Upper lobe of left lung (tissue), 6 donors: ENCODE results near the gene AHCYL2. TPM values are rescaled to one million over a fixed set of nuclear protein-coding genes. Genes with fewer than 3 reads are reported as not detected.

Experiments used
- ATAC-seq, 2 donors: fragments of 200-7000 bp; cut with Tn5 transposase; one replicate each; pipeline ENCODE4 v1.9.1; 2022; ENCODE audit warnings: mild to moderate bottlenecking in 2 of 2, moderate library complexity in 2 of 2; ENCODE audit not compliant: low FRiP score in 2 of 2
- DNase-seq, 2 donors: peaks; one replicate each; pipeline ENCODE4 v3.0.0-alpha.2; 2019 to 2020
- H3K27ac ChIP-seq, 4 donors: fragments of 200-600 bp; sonication (generic); one replicate each; pipeline ENCODE4 v1.5.1; 2016 to 2019
- H3K27me3 ChIP-seq, 4 donors: fragments of 200-600 bp; sonication (generic); one replicate each; pipeline ENCODE4 v1.5.1; 2017 to 2019
- H3K36me3 ChIP-seq, 4 donors: fragments of 200-600 bp; sonication (generic); one replicate each; pipeline ENCODE4 v1.5.1; 2016 to 2019
- H3K4me1 ChIP-seq, 4 donors: fragments of 200-600 bp; sonication (generic); one replicate each; pipeline ENCODE4 v1.5.1; 2018 to 2019
- H3K4me3 ChIP-seq, 4 donors: fragments of 200-600 bp; sonication (generic); one replicate each; pipeline ENCODE4 v1.5.1; 2017 to 2019; ENCODE audit warnings: mild to moderate bottlenecking in 2 of 4, moderate library complexity in 1 of 4
- H3K9me3 ChIP-seq, 4 donors: fragments of 200-600 bp; sonication (generic); one replicate each; pipeline ENCODE4 v1.5.1; 2018 to 2019
- CTCF ChIP-seq, 6 experiments: fragments of 450-650 bp in 4 of 6; fragments of 200-600 bp in 2 of 6; sonication (generic) in 2 of 6; IDR thresholded peaks; one replicate each; pipeline ENCODE4 v1.5.1; 2016 to 2019; ENCODE audit warnings: antibody characterized with exemption in 6 of 6
- EP300 ChIP-seq, 4 donors: sonication (generic); formaldehyde crosslinking; IDR thresholded peaks; one replicate each; pipeline ENCODE4 v1.5.1; 2017; ENCODE audit warnings: antibody characterized with exemption in 4 of 4, control low read depth in 2 of 4
- POLR2A ChIP-seq, 4 donors: fragments of 450-650 bp; IDR thresholded peaks; one replicate each; pipeline ENCODE4 v1.5.1; 2016 to 2017; ENCODE audit warnings: antibody characterized with exemption in 4 of 4, mild to moderate bottlenecking in 2 of 4
- POLR2AphosphoS5 ChIP-seq, 2 donors: sonication (generic); formaldehyde crosslinking; IDR thresholded peaks; one replicate each; pipeline ENCODE4 v1.5.1; 2017; ENCODE audit warnings: antibody characterized with exemption in 2 of 2
- WGBS, 2 donors: methylation state at CpG; one replicate each; pipeline ENCODE4 v1.1.5; 2017 to 2018; 5-methylcytosine and 5-hydroxymethylcytosine counted together
- total RNA-seq, 6 donors: library from RNA; depleted of rRNA in 4 of 6; stranded (reverse); fragments of >200 nt in 4 of 6; gene quantifications; one replicate each; pipeline versions ENCODE4 v1.1.0 to v1.2.1, GENCODE V29; 2016 to 2021
- donor health status: DM: no; HTN: no; CAD: no; lungs with moderate emphysema.
- donor health status: DM: no; HTN: yes; CAD: no; lungs with severe emphysema.

The AHCYL2 gene
- total RNA-seq, 6 donors from 2014 or later, result 41.9 to 197 (median 110) TPM

GRCh38 chr7:129277629-129278028 is 52.8 kb downstream of the AHCYL2 start:
- 58 to 61% methylated on average over 7 of the region's 7 CpGs for WGBS, 2 donors
- peaks cover 0 to 6% (median 0%) of the 10 kb centered on the region in 4 donors for H3K36me3 ChIP-seq
- DNase-seq (no peak), ATAC-seq (no peak)
- no peaks in the 10 kb centered on the region for H3K27me3 ChIP-seq
- H3K4me1 ChIP-seq, result no peaks in the 10 kb centered on the region
- H3K27ac ChIP-seq, result no peak overlapping the region
- no peak overlapping the region for H3K4me3 ChIP-seq
- peaks cover 0 to 6% (median 0%) of the 10 kb centered on the region in 4 donors for H3K9me3 ChIP-seq
- TF ChIP-seq EP300 (IDR thresholded peaks at IDR 0.05), result no peak
- TF ChIP-seq POLR2A (IDR thresholded peaks at IDR 0.05), result no peak
- no peak for TF ChIP-seq POLR2AphosphoS5 (IDR thresholded peaks at IDR 0.05)
- no peak for TF ChIP-seq CTCF (IDR thresholded peaks at IDR 0.05)

GRCh38 chr7:129278688-129279087 is 53.9 kb downstream of the AHCYL2 start:
- Histone ChIP-seq H3K4me3 (no peak overlapping the region), H3K27me3 (no peaks in the 10 kb centered on the region), H3K4me1 (no peaks in the 10 kb centered on the region), H3K27ac (no peak overlapping the region), H3K36me3 (peaks cover 0 to 6% (median 0%) of the 10 kb centered on the region in 4 donors), H3K9me3 (peaks cover 0 to 4% (median 0%) of the 10 kb centered on the region in 4 donors)
- 91 to 99% methylated on average over 2 of the region's 2 CpGs for WGBS, 2 donors
- DNase-seq, result no peak
- no peak for ATAC-seq
- TF ChIP-seq CTCF (IDR thresholded peaks at IDR 0.05) (no peak), EP300 (IDR thresholded peaks at IDR 0.05) (no peak)

DNA sequence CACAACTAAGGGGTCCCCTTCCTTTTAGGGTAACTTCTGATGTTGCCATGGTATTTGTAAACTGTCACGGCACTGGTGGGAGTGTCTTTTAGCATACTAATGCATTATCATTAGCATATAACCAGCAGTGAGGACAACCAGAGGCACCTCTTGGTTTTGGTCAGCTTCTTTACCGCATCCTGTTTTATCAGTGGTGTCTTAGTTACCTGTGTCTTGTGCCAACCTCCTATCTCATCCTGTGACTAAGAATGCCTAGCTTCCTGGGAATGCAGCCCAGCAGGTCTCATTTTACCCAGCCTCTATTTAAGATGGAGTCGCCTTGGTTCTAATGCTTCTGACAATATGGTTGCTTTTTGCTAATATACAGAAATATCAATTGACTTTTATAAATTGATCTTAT is 54.9 kb downstream of the AHCYL2 start:
- Histone ChIP-seq H3K9me3 (no peaks in the 10 kb centered on the region), H3K27me3 (no peaks in the 10 kb centered on the region), H3K4me1 (no peaks in the 10 kb centered on the region), H3K27ac (no peak overlapping the region), H3K4me3 (no peak overlapping the region), H3K36me3 (peaks cover 0 to under 1% (median 0%) of the 10 kb centered on the region in 4 donors)
- no peak for TF ChIP-seq POLR2AphosphoS5 (IDR thresholded peaks at IDR 0.05)
- TF ChIP-seq CTCF (IDR thresholded peaks at IDR 0.05), result no peak
- TF ChIP-seq EP300 (IDR thresholded peaks at IDR 0.05), result no peak
- TF ChIP-seq POLR2A (IDR thresholded peaks at IDR 0.05), result no peak
- ATAC-seq (no peak), DNase-seq (no peak)
- 96 to 100% methylated on average over 3 of the region's 3 CpGs for WGBS, 2 donors

GRCh38 chr7:129281163-129281562 is 56.3 kb downstream of the AHCYL2 start:
- H3K9me3 ChIP-seq, result no peaks in the 10 kb centered on the region
- no peaks in the 10 kb centered on the region for H3K4me1 ChIP-seq
- 82 to 100% methylated on average over 1 of the region's 1 CpG for WGBS, 2 donors
- no peak overlapping the region for H3K27ac ChIP-seq
- ATAC-seq (no peak), DNase-seq (no peak)
- TF ChIP-seq POLR2AphosphoS5 (IDR thresholded peaks at IDR 0.05) (no peak), POLR2A (IDR thresholded peaks at IDR 0.05) (no peak), EP300 (IDR thresholded peaks at IDR 0.05) (no peak), CTCF (IDR thresholded peaks at IDR 0.05) (no peak)
- no peaks in the 10 kb centered on the region for H3K27me3 ChIP-seq
- H3K36me3 ChIP-seq, result no peaks in the 10 kb centered on the region
- H3K4me3 ChIP-seq, result no peak overlapping the region

GRCh38 chr7:129282865-129283264 is 58.0 kb downstream of the AHCYL2 start:
- H3K9me3 ChIP-seq, result no peaks in the 10 kb centered on the region
- no peak overlapping the region for H3K4me3 ChIP-seq
- H3K36me3 ChIP-seq, result no peaks in the 10 kb centered on the region
- no peak overlapping the region for H3K27ac ChIP-seq
- H3K27me3 ChIP-seq, result no peaks in the 10 kb centered on the region
- ATAC-seq, result no peak
- WGBS, 2 donors, result 87 to 93% methylated on average over 5 of the region's 5 CpGs
- no peak for DNase-seq
- TF ChIP-seq CTCF (IDR thresholded peaks at IDR 0.05) (no peak), EP300 (IDR thresholded peaks at IDR 0.05) (no peak), POLR2AphosphoS5 (IDR thresholded peaks at IDR 0.05) (no peak), POLR2A (IDR thresholded peaks at IDR 0.05) (no peak)
- H3K4me1 ChIP-seq, result no peaks in the 10 kb centered on the region
